KOPT-K1 (cell line): Measurements from ENCODE around the gene TAF13.
A peak's percentile ranks its signal among the peaks of the same experiment; 100 is the strongest.
"Not testable (repeated sequence)": the region's sequence is repeated elsewhere in the genome, so short reads cannot be mapped to it uniquely, and the experiment has no call there.

Experiments used
- H3K27ac ChIP-seq: fragments of 200-600 bp; sonication (generic); 2 replicates; pipeline ENCODE4 v1.5.1; 2016; ENCODE audit warnings: antibody characterized with exemption, mild to moderate bottlenecking, low read depth, low read length; ENCODE audit not compliant: poor library complexity, severe bottlenecking
- H3K36me3 ChIP-seq: fragments of 200-600 bp; sonication (generic); 2 replicates; pipeline ENCODE4 v1.5.1; 2017; ENCODE audit warnings: antibody characterized with exemption, mild to moderate bottlenecking, low read length, moderate library complexity; ENCODE audit not compliant: insufficient read depth
- H3K9me3 ChIP-seq: fragments of 200-600 bp; sonication (generic); 2 replicates; pipeline ENCODE4 v1.5.1; 2017; ENCODE audit warnings: antibody characterized with exemption, low read length, mild to moderate bottlenecking; ENCODE audit not compliant: insufficient read depth, poor library complexity, severe bottlenecking

TAF13 gene

GRCh38 chr1:109041621-109042468, 34.0 kb downstream of the TAF13 start, which contains the start of gene WDR47:
WDR47 (minus strand) TSS chr1:109042102; CDS start chr1:109023512, 18,590 bp downstream.
- peak within 1 kb of the TSS; percentile 60 for H3K27ac ChIP-seq
- no peaks in the 10 kb centered on the region for H3K9me3 ChIP-seq
- no peaks in the 10 kb centered on the region for H3K36me3 ChIP-seq

GRCh38 chr1:109040989-109041620, 34.7 kb downstream of the TAF13 start:
- Histone ChIP-seq H3K9me3 (no peaks in the 10 kb centered on the region), H3K36me3 (no peaks in the 10 kb centered on the region), H3K27ac (peak overlapping the region; percentile 60)

- H3K36me3 ChIP-seq = no peaks in the 10 kb centered on the region
- H3K27ac ChIP-seq = peak overlapping the region; percentile 60
- no peaks in the 10 kb centered on the region for H3K9me3 ChIP-seq
Observed at GRCh38 chr1:109040627-109040988, 35.2 kb downstream of the TAF13 start.

GRCh38 chr1:109034382-109034781, 41.4 kb downstream of the TAF13 start:
- no peaks in the 10 kb centered on the region for H3K36me3 ChIP-seq
- no peak overlapping the region for H3K27ac ChIP-seq
- no peaks in the 10 kb centered on the region for H3K9me3 ChIP-seq

GRCh38 chr1:109029493-109029892, 46.3 kb downstream of the TAF13 start:
- not testable (repeated sequence) for H3K9me3 ChIP-seq

GRCh38 chr1:109027841-109028240, 48.0 kb downstream of the TAF13 start:
- Histone ChIP-seq H3K9me3 (no peaks in the 10 kb centered on the region), H3K36me3 (no peaks in the 10 kb centered on the region), H3K27ac (no peak overlapping the region)

More at GRCh38 chr1:109029493-109029892, 46.3 kb downstream of the TAF13 start:
- H3K36me3 ChIP-seq, H3K27ac ChIP-seq: not testable (repeated sequence)

GRCh38 chr1:109025694-109026093, 50.1 kb downstream of the TAF13 start:
- Histone ChIP-seq H3K36me3 (no peaks in the 10 kb centered on the region; the same call in 1 of the 2 replicates), H3K9me3 (no peaks in the 10 kb centered on the region), H3K27ac (no peak overlapping the region)

GRCh38 chr1:109024646-109025045, 51.2 kb downstream of the TAF13 start:
- Histone ChIP-seq H3K27ac (no peak overlapping the region), H3K9me3 (no peaks in the 10 kb centered on the region), H3K36me3 (no peaks in the 10 kb centered on the region; the same call in 1 of the 2 replicates)

- Histone ChIP-seq H3K27ac (no peak overlapping the region), H3K36me3 (peaks cover 11% of the 10 kb centered on the region; the same call in 1 of the 2 replicates), H3K9me3 (peaks cover 7% of the 10 kb centered on the region)
Observed at GRCh38 chr1:109020693-109021257, 55.0 kb downstream of the TAF13 start.

- H3K27ac ChIP-seq, H3K9me3 ChIP-seq: not testable (repeated sequence)
- peaks cover 21% of the 10 kb centered on the region for H3K36me3 ChIP-seq
Observed at GRCh38 chr1:109017719-109018118, 58.1 kb downstream of the TAF13 start.

- peaks cover 7% of the 10 kb centered on the region for H3K9me3 ChIP-seq
- no peak overlapping the region for H3K27ac ChIP-seq
- peaks cover 23% of the 10 kb centered on the region for H3K36me3 ChIP-seq
Observed at GRCh38 chr1:109017134-109017533, 58.7 kb downstream of the TAF13 start.
